HG03159 (cell line): ENCODE measurements around the gene CMTR1.
"Not testable (repeated sequence)": the region's sequence is repeated elsewhere in the genome, so short reads cannot be mapped to it uniquely, and the experiment has no call there.

Source experiments
- ATAC-seq: cut with Tn5 transposase; IDR thresholded peaks from one replicate; pipeline ENCODE4 v1.9.1; 2021; ENCODE audit warnings: mild to moderate bottlenecking, moderate library complexity; ENCODE audit not compliant: unreplicated experiment

CMTR1 gene

GRCh38 chr6:37432916-37433656 is at the start of gene CMTR1:
TSS of gene CMTR1 (plus strand) at chr6:37433221. CDS start at chr6:37435630, 2,409 bp downstream.
- peak; percentile 88 for ATAC-seq

GRCh38 chr6:37388578-37388977 is 44.4 kb upstream of the CMTR1 start:
- ATAC-seq, result no peak

GRCh38 chr6:37389857-37390256 is 43.2 kb upstream of the CMTR1 start:
- no peak for ATAC-seq

- no peak for ATAC-seq
Observed at GRCh38 chr6:37391120-37391519, 41.9 kb upstream of the CMTR1 start.

- ATAC-seq, result no peak
Observed at GRCh38 chr6:37392821-37393220, 40.2 kb upstream of the CMTR1 start.

- no peak for ATAC-seq
Observed at GRCh38 chr6:37393381-37393929, 39.6 kb upstream of the CMTR1 start.

- no peak for ATAC-seq
Observed at GRCh38 chr6:37396571-37397180, 36.3 kb upstream of the CMTR1 start.

- no peak for ATAC-seq
Observed at GRCh38 chr6:37399131-37399530, 33.9 kb upstream of the CMTR1 start.

GRCh38 chr6:37399795-37400490 is 33.1 kb upstream of the CMTR1 start:
- ATAC-seq, result no peak

GRCh38 chr6:37401658-37402057 is 31.4 kb upstream of the CMTR1 start:
- not testable (repeated sequence) for ATAC-seq

GRCh38 chr6:37406726-37407341 is 26.2 kb upstream of the CMTR1 start:
- no peak for ATAC-seq

GRCh38 chr6:37407948-37408347 is 25.1 kb upstream of the CMTR1 start:
- no peak for ATAC-seq

- ATAC-seq, result no peak
Observed at GRCh38 chr6:37409501-37409900, 23.5 kb upstream of the CMTR1 start.

- no peak for ATAC-seq
Observed at GRCh38 chr6:37417393-37417792, 15.6 kb upstream of the CMTR1 start.

- no peak for ATAC-seq
Observed at GRCh38 chr6:37418722-37419121, 14.3 kb upstream of the CMTR1 start.

GRCh38 chr6:37426058-37426944 is 6.7 kb upstream of the CMTR1 start:
- ATAC-seq, result no peak

- no peak for ATAC-seq
Observed at GRCh38 chr6:37426945-37427510, 6.0 kb upstream of the CMTR1 start.

GRCh38 chr6:37429352-37429750 is 3.7 kb upstream of the CMTR1 start:
- ATAC-seq, result no peak

- ATAC-seq, result peak; percentile 3
Observed at GRCh38 chr6:37432590-37432915, 468 bp upstream of the CMTR1 start.

GRCh38 chr6:37433657-37434271 is 743 bp downstream of the CMTR1 start:
- peak; percentile 21 for ATAC-seq
